PFSK-1 (cell line): ENCODE results near the gene SLC48A1.

Experiments used
- FOXP2 ChIP-seq: optimal IDR thresholded peaks from 2 replicates; pipeline ENCODE3; 2011; ENCODE audit warnings: borderline replicate concordance, control low read depth, inconsistent platforms; ENCODE audit not compliant: insufficient read depth; ENCODE audit errors: extremely low read length, extremely low read depth
- POLR2AphosphoS5 ChIP-seq: IDR thresholded peaks from 2 replicates; pipeline ENCODE4 v1.6.1; 2012; ENCODE audit warnings: low read depth, mild to moderate bottlenecking, control low read depth, low read length, moderate library complexity
- SIN3A ChIP-seq: IDR thresholded peaks from 2 replicates; pipeline ENCODE4 v1.6.1; 2012; ENCODE audit warnings: mild to moderate bottlenecking, low read length, moderate library complexity, borderline replicate concordance; ENCODE audit not compliant: insufficient read depth
- TAF1 ChIP-seq: IDR thresholded peaks from 2 replicates; pipeline ENCODE4 v1.6.1; 2012; ENCODE audit warnings: low read length, control low read depth, borderline replicate concordance; ENCODE audit not compliant: insufficient read depth
- TF ChIP-seq, protein P1 (sequence below), 2 experiments: IDR thresholded peaks; 2 replicates each; pipeline versions ENCODE4 v1.6.1 to v1.8.0; 2011 to 2012; ENCODE audit warnings: low read depth in 2 of 2, low read length in 2 of 2, control low read depth in 1 of 2, inconsistent platforms in 1 of 2, mild to moderate bottlenecking in 1 of 2, moderate library complexity in 1 of 2; ENCODE audit not compliant: insufficient read depth in 1 of 2

Gene SLC48A1

DNA sequence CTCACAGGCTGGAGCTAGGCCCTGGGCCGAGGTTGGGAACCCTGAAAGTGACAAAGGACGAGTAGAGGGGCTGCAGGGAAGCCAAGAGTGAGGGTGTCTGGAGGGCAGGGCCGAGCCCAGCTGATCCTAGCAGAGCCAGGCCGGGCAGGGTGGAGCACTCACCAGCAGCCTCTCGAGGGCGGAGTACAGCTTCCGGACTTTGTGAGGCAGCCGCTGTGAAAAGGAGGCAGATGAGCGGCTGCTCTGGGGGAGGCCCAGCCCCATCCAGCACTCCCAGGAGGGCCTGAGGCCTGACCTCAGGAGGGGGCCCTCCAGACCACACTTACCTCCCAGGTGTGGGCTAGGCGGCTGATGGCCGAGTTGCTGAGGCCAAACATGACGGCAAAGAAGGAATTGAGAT is 33.1 kb upstream of the SLC48A1 start:
- no peak for TF ChIP-seq TAF1
- TF ChIP-seq POLR2AphosphoS5: no peak
- TF ChIP-seq, protein P1, sequence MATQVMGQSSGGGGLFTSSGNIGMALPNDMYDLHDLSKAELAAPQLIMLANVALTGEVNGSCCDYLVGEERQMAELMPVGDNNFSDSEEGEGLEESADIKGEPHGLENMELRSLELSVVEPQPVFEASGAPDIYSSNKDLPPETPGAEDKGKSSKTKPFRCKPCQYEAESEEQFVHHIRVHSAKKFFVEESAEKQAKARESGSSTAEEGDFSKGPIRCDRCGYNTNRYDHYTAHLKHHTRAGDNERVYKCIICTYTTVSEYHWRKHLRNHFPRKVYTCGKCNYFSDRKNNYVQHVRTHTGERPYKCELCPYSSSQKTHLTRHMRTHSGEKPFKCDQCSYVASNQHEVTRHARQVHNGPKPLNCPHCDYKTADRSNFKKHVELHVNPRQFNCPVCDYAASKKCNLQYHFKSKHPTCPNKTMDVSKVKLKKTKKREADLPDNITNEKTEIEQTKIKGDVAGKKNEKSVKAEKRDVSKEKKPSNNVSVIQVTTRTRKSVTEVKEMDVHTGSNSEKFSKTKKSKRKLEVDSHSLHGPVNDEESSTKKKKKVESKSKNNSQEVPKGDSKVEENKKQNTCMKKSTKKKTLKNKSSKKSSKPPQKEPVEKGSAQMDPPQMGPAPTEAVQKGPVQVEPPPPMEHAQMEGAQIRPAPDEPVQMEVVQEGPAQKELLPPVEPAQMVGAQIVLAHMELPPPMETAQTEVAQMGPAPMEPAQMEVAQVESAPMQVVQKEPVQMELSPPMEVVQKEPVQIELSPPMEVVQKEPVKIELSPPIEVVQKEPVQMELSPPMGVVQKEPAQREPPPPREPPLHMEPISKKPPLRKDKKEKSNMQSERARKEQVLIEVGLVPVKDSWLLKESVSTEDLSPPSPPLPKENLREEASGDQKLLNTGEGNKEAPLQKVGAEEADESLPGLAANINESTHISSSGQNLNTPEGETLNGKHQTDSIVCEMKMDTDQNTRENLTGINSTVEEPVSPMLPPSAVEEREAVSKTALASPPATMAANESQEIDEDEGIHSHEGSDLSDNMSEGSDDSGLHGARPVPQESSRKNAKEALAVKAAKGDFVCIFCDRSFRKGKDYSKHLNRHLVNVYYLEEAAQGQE (IDR thresholded peaks at IDR 0.05; ENCODE audit: insufficient read depth in 1 of 2, low read depth in 2 of 2, low read length in 2 of 2): no peak
- TF ChIP-seq FOXP2: no peak
- TF ChIP-seq SIN3A: no peak

DNA sequence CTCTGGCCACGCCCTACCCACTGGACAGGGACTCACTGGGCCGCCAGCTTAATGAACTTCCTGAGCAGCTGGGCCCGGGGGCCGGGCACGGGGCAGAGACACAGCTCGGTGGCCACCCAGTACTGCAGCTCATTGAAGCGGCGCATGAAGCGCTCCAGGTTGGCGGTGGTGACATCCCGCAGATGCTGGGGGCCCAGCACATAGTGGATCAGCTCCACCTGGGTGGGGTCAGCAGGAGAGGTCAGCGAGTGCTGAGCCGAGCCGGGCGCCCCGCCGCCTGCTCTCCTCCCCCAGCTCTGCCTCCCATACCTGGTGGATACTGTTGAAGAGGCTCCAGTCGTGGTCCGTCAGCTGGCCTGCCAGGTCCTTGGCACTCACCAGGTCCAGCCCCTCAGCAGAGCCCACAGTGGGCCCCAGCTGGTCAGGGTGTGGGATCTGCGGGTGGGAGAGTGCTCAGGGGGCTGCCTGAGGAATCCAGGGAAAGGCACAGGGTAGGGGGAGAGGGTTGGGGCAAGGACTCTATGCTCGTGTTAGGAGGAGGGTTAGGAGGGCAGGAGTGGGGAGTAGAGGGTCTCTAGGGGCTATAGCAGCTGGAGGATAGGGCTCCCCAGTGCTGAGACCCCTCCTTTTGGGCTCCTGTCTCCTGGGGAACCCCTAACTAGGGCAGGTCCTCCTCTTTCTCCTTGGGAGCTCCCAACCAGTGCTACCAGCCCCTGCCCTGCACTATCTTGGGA is 32.3 kb upstream of the SLC48A1 start:
- no peak for TF ChIP-seq SIN3A
- TF ChIP-seq TAF1: no peak
- no peak for TF ChIP-seq FOXP2
- TF ChIP-seq, protein P1 (IDR thresholded peaks at IDR 0.05; ENCODE audit: insufficient read depth in 1 of 2, low read depth in 2 of 2, low read length in 2 of 2): no peak
- TF ChIP-seq POLR2AphosphoS5: no peak

DNA sequence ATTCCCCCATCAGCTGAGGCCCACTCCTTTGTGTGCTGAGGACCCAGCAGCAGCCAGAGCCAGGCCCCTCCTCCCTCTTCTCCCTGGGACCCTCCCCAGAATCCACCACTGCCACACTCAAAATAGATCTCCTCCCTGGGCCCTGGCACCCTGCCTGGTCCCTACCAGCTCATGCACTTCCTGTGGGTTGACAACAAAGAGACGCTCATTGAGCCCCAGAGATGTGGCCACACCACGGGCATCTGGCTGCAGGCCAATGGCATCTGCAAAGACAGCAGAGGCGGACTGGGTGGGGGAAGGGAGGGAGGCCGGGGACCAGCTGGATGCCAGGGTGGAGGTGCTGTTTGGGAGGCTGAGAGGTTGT is 31.7 kb upstream of the SLC48A1 start:
- TF ChIP-seq POLR2AphosphoS5: no peak
- TF ChIP-seq TAF1: no peak
- TF ChIP-seq SIN3A: no peak
- no peak for TF ChIP-seq FOXP2
- TF ChIP-seq, protein P1 (IDR thresholded peaks at IDR 0.05; ENCODE audit: insufficient read depth in 1 of 2, low read depth in 2 of 2, low read length in 2 of 2): no peak

DNA sequence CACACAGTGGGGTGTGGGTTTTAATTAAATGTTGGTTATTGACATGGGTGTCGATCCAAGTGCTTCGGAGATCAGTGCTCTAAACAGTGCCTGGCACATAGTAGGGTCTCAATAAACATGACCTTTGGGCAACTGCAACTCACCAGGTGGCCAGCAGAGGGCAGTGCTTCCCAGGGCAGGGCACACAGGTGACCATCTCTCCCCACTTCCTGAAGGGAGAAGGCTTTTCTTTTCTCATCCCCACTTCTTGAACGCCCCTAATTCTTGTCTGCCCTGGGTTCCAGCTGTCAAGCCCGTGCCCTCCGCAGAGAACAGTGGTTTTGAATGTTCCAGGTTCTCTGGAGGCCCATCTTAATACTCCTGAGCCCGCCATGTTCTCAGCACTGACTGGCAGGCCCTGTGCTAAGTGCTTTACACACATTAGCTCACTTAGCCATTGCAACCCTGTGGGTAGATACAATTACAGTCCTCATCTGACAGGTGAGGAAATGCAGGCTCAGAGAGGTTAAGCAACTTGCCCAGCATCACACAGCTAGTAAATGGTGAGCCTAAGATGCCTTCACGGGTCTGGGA is 30.7 kb upstream of the SLC48A1 start:
- TF ChIP-seq, protein P1 (IDR thresholded peaks at IDR 0.05; ENCODE audit: insufficient read depth in 1 of 2, low read depth in 2 of 2, low read length in 2 of 2): no peak
- no peak for TF ChIP-seq SIN3A
- no peak for TF ChIP-seq FOXP2
- TF ChIP-seq POLR2AphosphoS5: no peak
- TF ChIP-seq TAF1: no peak
